ENCODE measurements around the gene FMNL2. TPM values are rescaled to one million over a fixed set of nuclear protein-coding genes. Genes with fewer than 3 reads are reported as not detected.

FMNL2 gene
- polyA plus RNA-seq, 3 donors = 0.28 to 3.2 (median 0.71) TPM

DNA sequence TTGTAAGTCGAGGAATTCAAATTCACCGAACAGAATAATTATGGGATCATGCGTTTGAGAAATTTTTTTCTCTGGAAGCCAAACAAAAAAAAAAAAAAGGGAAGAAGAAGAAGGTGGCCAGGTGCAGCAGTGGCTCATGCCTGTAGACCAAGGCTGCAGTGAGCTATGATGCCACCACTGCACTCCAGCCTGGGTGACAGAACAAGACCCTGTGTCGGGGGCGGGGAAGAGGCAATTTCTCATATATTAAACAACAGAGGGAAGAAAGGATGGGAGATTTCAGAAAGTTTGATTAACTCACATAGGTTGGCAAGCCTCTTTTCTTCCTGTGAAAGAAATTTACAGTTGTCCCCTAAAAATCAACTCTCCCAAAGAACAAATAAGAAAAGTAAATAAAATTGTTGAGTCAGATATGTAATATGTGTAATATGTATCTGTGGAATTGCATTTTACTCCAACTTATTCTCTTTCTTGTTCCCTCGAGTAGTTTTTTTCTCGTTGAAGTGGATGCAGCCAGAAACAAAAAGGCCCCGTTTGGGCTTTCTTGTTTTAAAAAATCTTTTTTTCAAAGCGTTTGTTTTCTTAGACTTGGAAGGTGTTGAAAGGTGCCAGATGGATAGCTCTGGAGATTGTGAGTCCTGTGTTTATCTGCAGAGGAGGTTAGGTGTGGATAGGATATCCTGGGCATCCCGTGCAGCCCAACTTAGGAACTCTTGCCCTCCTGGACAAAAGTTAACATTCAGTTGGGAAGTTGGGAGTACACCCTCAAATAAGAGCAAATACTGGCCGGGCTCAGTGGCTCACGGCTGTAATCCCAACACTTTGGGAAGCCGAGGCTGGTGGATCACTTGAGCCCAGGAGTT, 25.4 kb upstream of the FMNL2 start:
- intact Hi-C loops (cut with micrococcal nuclease) = no loop called here
- Mint-ChIP-seq H3K36me3 (no peaks in the 10 kb centered on the region), H3K27ac (no peak overlapping the region), H3K27me3 (ENCODE audit: low read depth in 3 of 3) (peaks cover 0 to 6% (median 2%) of the 10 kb centered on the region in 3 donors), H3K4me3 (no peak overlapping the region), H3K9me3 (peaks cover 0 to 6% (median 0%) of the 10 kb centered on the region in 7 donors), H3K4me1 (no peaks in the 10 kb centered on the region)
- no peaks in the 10 kb centered on the region for H3K4me1 ChIP-seq (ENCODE audit: control insufficient read depth in 1 of 2, insufficient read depth in 2 of 2, low read length in 2 of 2)
- no peak overlapping the region for H2AFZ ChIP-seq (ENCODE audit: insufficient read depth, low read depth, low read length, poor library complexity, severe bottlenecking)
- H3K9me3 ChIP-seq (replicated peaks in 1 of 2; ENCODE audit: control insufficient read depth in 1 of 2, insufficient read depth in 1 of 2, low read length in 2 of 2) = no peaks in the 10 kb centered on the region
- no peaks in the 10 kb centered on the region for H3K36me3 ChIP-seq (replicated peaks in 1 of 2; ENCODE audit: control insufficient read depth in 1 of 2, insufficient read depth in 2 of 2, low read length in 2 of 2)
- no peak overlapping the region for H3K4me3 ChIP-seq (replicated peaks in 1 of 3; ENCODE audit: low read depth in 2 of 3, low read length in 3 of 3)
- no peak for TF ChIP-seq CTCF (IDR thresholded peaks at IDR 0.05)
- DNase-seq = no peak
- WGBS (ENCODE audit: insufficient coverage) = no CpG with 5 or more reads among the region's 13 CpGs
- H3K79me2 ChIP-seq (ENCODE audit: insufficient read depth, low read length) = no peaks in the 10 kb centered on the region
- no peaks in the 10 kb centered on the region for H4K20me1 ChIP-seq (ENCODE audit: insufficient read depth, low read length)
- no peak overlapping the region for H3K4me2 ChIP-seq (replicated peaks; ENCODE audit: extremely low read depth, low read length, poor library complexity, severe bottlenecking)
- no peak overlapping the region for H3K9ac ChIP-seq (ENCODE audit: insufficient read depth, low read length, poor library complexity, severe bottlenecking)
- no peak overlapping the region for H3K27ac ChIP-seq (ENCODE audit: low read depth in 1 of 2, low read length in 2 of 2)
- H3K27me3 ChIP-seq (ENCODE audit: control insufficient read depth in 2 of 2, insufficient read depth in 2 of 2, low read length in 2 of 2) = no peaks in the 10 kb centered on the region

- TF ChIP-seq CTCF (IDR thresholded peaks at IDR 0.05) = no peak
These were observed 15.0 kb upstream of the FMNL2 start for GRCh38 chr2:152319822-152320570.

More at GRCh38 chr2:152319822-152320570, 15.0 kb upstream of the FMNL2 start:
- H3K9me3 Mint-ChIP-seq = peaks cover 0 to 17% (median 2%) of the 10 kb centered on the region in 7 donors
- no peaks in the 10 kb centered on the region for H3K36me3 ChIP-seq (replicated peaks in 1 of 2; ENCODE audit: control insufficient read depth in 1 of 2, insufficient read depth in 2 of 2, low read length in 2 of 2)
- H3K4me2 ChIP-seq (replicated peaks; ENCODE audit: extremely low read depth, low read length, poor library complexity, severe bottlenecking) = no peak overlapping the region
- no peak overlapping the region for H2AFZ ChIP-seq (ENCODE audit: insufficient read depth, low read depth, low read length, poor library complexity, severe bottlenecking)
- H3K9me3 ChIP-seq (replicated peaks in 1 of 2; ENCODE audit: control insufficient read depth in 1 of 2, insufficient read depth in 1 of 2, low read length in 2 of 2) = no peaks in the 10 kb centered on the region
- H3K27ac ChIP-seq (ENCODE audit: low read depth in 1 of 2, low read length in 2 of 2) = no peak overlapping the region
- H3K27me3 ChIP-seq (ENCODE audit: control insufficient read depth in 2 of 2, insufficient read depth in 2 of 2, low read length in 2 of 2) = no peaks in the 10 kb centered on the region
- H3K36me3 Mint-ChIP-seq = no peaks in the 10 kb centered on the region
- peaks cover 2% of the 10 kb centered on the region for H3K4me1 Mint-ChIP-seq
- no peaks in the 10 kb centered on the region for H4K20me1 ChIP-seq (ENCODE audit: insufficient read depth, low read length)
- H3K79me2 ChIP-seq (ENCODE audit: insufficient read depth, low read length) = no peaks in the 10 kb centered on the region
- H3K27me3 Mint-ChIP-seq (ENCODE audit: low read depth in 3 of 3) = peaks cover 1 to 6% (median 4%) of the 10 kb centered on the region in 3 donors
- peak overlapping the region in 2 of 7 donors; percentile 12 to 48 for H3K27ac Mint-ChIP-seq
- no peak overlapping the region for H3K4me3 ChIP-seq (replicated peaks in 1 of 3; ENCODE audit: low read depth in 2 of 3, low read length in 3 of 3)
- intact Hi-C loops (cut with micrococcal nuclease) = loop anchor here in 1 of 2 donors (10.0 kb wide), 1 partner anchor 115 kb away; no protein-coding TSS in a partner anchor
- WGBS (ENCODE audit: insufficient coverage) = 40% methylated on average over 3 of the region's 3 CpGs
- H3K9ac ChIP-seq (ENCODE audit: insufficient read depth, low read length, poor library complexity, severe bottlenecking) = no peak overlapping the region
- peak in 2 of 3 donors; percentile 9 to 57 for DNase-seq
- no peak overlapping the region for H3K4me3 Mint-ChIP-seq
- peaks cover 0 to 4% of the 10 kb centered on the region in 2 donors for H3K4me1 ChIP-seq (ENCODE audit: control insufficient read depth in 1 of 2, insufficient read depth in 2 of 2, low read length in 2 of 2)
